Cardiac fibroblast (primary cell): ENCODE results near the gene SEMA6A.

ENCODE experiments used
- DNase-seq, 2 donors: peaks; one replicate each; pipeline versions ENCODE4 v3.0.0 to v3.0.0-alpha.2; 2010; ENCODE audit warnings: low read depth in 2 of 2
- H3K4me3 ChIP-seq, 2 donors: replicated peaks in 1 of 2; 1 replicate in 1 of 2; 2 replicates in 1 of 2; pipeline ENCODE4 v1.5.1; 2011; ENCODE audit warnings: low read depth in 2 of 2, low read length in 2 of 2, mild to moderate bottlenecking in 2 of 2, moderate library complexity in 1 of 2
- TF ChIP-seq, protein P1 (sequence below): IDR thresholded peaks from one replicate; pipeline ENCODE4 v1.5.1; 2011; ENCODE audit warnings: low read depth, mild to moderate bottlenecking, low read length, inconsistent platforms

The SEMA6A gene

DNA sequence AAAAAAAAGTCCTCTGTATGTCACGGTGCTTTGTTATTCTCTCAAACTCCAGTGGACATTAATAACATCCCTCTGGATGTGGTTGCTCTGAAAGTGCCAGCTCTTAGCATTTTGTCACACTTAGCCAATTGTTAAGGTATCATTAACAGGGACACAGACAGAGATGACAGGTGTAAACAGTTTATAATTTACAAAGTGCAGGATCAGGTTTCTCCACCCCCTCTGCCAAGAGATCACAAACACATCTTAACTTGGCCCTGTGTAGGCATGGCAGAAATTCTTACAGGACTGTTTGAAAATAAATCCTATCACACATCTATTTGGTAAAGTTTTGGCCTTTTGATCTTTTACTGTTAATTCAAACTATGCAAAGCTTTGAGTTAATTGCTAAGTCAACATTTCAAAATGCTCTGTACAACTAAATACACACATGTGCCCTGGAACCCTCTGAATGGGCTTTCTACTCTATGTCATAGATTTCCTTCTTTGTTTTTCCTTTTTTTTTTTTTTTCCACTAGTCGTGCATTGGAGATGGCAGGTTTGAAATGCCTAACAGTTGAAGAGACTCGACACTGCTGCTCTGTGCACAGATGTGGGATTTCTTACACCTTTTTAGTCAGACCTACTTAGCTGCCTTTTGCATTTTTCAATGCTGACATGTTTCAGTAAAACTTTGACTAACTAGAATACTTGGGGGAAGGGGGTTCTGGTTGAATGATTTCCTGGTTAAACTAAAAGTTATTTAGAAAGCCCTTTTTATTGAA is 41.7 kb downstream of the SEMA6A start:
- H3K4me3 ChIP-seq: no peak overlapping the region
- DNase-seq: no peak
- TF ChIP-seq, protein P1, sequence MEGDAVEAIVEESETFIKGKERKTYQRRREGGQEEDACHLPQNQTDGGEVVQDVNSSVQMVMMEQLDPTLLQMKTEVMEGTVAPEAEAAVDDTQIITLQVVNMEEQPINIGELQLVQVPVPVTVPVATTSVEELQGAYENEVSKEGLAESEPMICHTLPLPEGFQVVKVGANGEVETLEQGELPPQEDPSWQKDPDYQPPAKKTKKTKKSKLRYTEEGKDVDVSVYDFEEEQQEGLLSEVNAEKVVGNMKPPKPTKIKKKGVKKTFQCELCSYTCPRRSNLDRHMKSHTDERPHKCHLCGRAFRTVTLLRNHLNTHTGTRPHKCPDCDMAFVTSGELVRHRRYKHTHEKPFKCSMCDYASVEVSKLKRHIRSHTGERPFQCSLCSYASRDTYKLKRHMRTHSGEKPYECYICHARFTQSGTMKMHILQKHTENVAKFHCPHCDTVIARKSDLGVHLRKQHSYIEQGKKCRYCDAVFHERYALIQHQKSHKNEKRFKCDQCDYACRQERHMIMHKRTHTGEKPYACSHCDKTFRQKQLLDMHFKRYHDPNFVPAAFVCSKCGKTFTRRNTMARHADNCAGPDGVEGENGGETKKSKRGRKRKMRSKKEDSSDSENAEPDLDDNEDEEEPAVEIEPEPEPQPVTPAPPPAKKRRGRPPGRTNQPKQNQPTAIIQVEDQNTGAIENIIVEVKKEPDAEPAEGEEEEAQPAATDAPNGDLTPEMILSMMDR: no peak

DNA sequence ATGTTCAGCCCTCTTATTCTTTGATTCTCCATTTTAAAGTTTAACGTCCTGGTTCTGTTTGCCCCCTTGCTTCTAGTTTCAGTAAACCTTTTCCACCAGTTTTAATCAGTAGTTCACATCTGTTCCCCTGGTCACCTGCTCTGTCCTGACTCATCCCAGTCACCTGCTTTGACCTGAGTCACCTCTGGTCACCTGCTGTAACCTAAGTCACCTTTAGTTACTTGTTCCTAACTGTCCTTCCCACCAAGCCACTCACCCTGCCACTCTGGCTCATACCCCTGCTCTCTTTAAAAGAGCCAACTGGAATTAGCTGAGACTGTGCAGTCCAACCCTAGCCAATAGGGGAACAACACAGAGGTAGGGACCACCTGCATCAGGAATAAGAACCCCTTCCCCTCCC is 43.0 kb downstream of the SEMA6A start:
- DNase-seq: no peak
- TF ChIP-seq, protein P1: no peak
- H3K4me3 ChIP-seq: no peak overlapping the region

DNA sequence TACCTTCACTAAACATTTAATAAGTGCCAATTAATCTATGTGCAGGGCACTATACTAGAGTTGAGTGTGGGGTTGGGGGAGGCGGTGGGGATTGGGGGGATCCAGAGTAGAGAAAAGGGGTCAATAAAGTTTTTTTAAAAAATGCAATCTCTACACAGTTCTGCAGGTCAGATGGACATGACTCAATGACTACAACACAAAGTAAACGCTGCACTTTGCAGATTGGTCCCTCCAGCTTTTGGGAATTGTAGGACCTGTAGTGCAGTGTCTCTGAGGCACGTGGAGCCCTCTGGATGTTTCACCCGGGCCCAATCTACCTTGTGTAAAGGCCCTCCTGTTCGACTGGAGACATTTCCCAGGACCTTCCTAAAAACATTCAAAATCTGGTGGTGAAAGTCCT is 43.5 kb downstream of the SEMA6A start:
- H3K4me3 ChIP-seq: no peak overlapping the region
- TF ChIP-seq, protein P1: no peak

DNA sequence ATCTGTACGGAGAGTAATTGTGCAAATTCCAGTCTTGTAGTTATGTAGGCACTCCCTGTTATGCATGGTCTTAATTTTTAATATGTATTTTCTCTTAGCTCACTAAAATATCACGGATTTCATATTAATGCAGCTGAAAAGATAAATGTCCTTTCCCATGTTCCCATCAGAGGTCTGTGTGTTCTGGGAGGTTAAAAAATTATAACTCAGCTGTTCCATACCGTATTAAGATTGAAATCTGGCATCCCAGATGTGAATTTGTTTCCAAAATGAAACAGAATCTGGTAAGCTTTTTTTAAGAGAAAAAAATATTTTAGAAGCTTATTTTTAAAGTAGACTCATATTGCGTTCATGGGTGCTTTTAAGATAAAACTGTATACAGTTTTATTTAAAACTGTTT is 44.3 kb downstream of the SEMA6A start:
- no peak for DNase-seq
- no peak overlapping the region for H3K4me3 ChIP-seq
- TF ChIP-seq, protein P1: no peak

More for the DNA sequence above, 43.5 kb downstream of the SEMA6A start:
- no peak for DNase-seq

DNA sequence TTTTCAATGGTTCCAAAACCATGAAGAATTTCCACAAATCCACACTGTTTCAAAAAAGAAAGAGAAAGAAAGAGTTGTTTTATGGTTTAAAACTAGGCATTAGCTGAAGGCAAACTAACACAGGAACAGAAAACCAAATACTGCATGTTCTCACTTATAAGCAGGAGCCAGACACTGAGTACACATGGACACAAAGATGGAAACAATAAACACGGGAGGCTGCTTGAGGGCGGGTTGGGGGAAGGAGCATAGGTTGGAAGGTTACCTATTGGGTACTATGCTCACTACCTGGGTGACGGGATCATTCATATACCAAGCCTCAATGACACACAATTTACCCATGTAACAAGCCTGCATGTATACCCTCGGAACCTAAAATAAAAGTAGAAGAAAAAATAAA is 45.0 kb downstream of the SEMA6A start:
- no peak for DNase-seq
- TF ChIP-seq, protein P1: no peak
- no peak overlapping the region for H3K4me3 ChIP-seq

DNA sequence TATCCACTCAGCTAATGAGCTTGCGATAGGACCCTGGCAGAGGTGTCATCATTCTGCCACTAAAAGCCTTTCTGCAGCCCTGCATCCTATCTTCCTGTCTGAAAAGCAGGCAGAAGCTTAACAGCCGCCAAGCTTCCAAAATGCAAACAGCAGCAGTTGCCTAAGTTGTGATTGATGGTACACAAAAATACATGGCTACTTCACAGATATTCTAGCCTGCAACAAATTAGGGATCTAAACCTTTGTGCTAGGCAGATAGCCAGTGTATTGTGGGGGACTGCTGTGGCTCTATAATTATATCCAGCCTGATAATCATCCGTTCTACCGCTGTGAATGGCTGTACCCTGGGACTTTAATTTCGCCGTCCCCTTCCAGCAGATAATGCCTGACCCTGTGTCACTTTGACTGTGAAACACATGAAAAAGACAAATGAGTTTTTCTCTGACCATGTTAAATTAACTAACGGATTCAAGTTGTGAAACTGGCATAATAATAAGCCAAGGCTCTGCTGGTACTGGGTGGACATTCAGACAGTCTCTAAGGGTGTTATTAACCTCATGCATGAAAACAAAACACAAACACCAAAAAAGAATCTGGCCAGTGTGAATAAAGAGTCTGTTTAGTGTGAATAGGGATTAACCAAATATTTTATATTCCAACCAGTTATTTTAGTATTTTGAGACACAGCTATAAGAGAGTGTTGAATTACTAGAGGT is 45.9 kb downstream of the SEMA6A start:
- TF ChIP-seq, protein P1: no peak
- no peak overlapping the region for H3K4me3 ChIP-seq
- DNase-seq: no peak
